HCT116 (cell line): ENCODE measurements around the gene PIP4K2A. TPM values are rescaled to one million over a fixed set of nuclear protein-coding genes. Genes with fewer than 3 reads are reported as not detected.
"Not testable (repeated sequence)": the region's sequence is repeated elsewhere in the genome, so short reads cannot be mapped to it uniquely, and the experiment has no call there.

Experiments used
- ATAC-seq: fragments of 200-7000 bp; cut with Tn5 transposase; 2 replicates; pipeline ENCODE4 v1.9.1; 2020; ENCODE audit warnings: mild to moderate bottlenecking, moderate library complexity
- BruUV-seq: library from RNA; stranded (reverse); fragments of 400-500 nt; replicated peaks from 2 replicates; lab custom pipeline; 2021; lab: Mats Ljungman, UMichigan
- CTCF ChIA-PET: fragments of 300-600 bp; sonication (Branson Sonifier 250); formaldehyde crosslinking; loops from one replicate; lab custom pipeline; 2021; ENCODE audit warnings: antibody characterized with exemption; lab: Charles Lee
- POLR2A ChIA-PET: fragments of 300-600, 350-600 bp; sonication (Branson Sonifier 250); formaldehyde crosslinking; loops from one replicate; lab custom pipeline; 2021; ENCODE audit warnings: antibody characterized with exemption; lab: Charles Lee
- RAD21 ChIA-PET, 2 experiments: fragments of 300-600 bp; sonication (Branson Sonifier 250); formaldehyde crosslinking; loops; one replicate each; lab custom pipeline; 2023; ENCODE audit warnings: low total read pairs in 2 of 2; ENCODE audit not compliant: uncharacterized antibody in 2 of 2, unreplicated experiment in 2 of 2, low non-redundant PET in 1 of 2; lab: Charles Lee
- DNase-seq: peaks from one replicate; pipeline ENCODE4 v3.0.0-alpha.2; 2010; ENCODE audit warnings: low read depth, low spot score
- H2AFZ ChIP-seq: fragments of 200-600 bp; shearing (Covaris generic), sonication (generic); 2 replicates; pipeline ENCODE4 v1.6.1; 2017; ENCODE audit warnings: low read depth, mixed run types, mixed read lengths, antibody characterized with exemption, low read length; ENCODE audit not compliant: poor library complexity, severe bottlenecking
- H3K27ac ChIP-seq: 2 replicates; pipeline ENCODE4 v1.5.1; 2012; ENCODE audit warnings: low read depth, low read length
- H3K27me3 ChIP-seq: fragments of 200-600 bp; sonication (generic); 2 replicates; pipeline ENCODE4 v1.6.1; 2016; ENCODE audit warnings: mixed run types, low read length, mixed read lengths; ENCODE audit not compliant: insufficient read depth
- H3K36me3 ChIP-seq, 2 experiments: fragments of 200-500 bp in 1 of 2; fragments of 200-600 bp in 1 of 2; sonication (Bioruptor generic) in 1 of 2; sonication (generic) in 1 of 2; 2 replicates each; pipeline versions ENCODE4 v1.5.1 to v1.6.1; 2014 to 2016; ENCODE audit warnings: low read length in 2 of 2, inconsistent platforms in 1 of 2, mixed read lengths in 1 of 2, mixed run types in 1 of 2; ENCODE audit not compliant: insufficient read depth in 2 of 2, control insufficient read depth in 1 of 2
- H3K4me1 ChIP-seq, 2 experiments: fragments of 200-600 bp in 1 of 2; sonication (generic) in 1 of 2; 2 replicates each; pipeline versions ENCODE4 v1.5.1 to v1.6.1; 2012 to 2017; ENCODE audit warnings: low read length in 2 of 2, inconsistent platforms in 1 of 2, mild to moderate bottlenecking in 1 of 2, mixed read lengths in 1 of 2, mixed run types in 1 of 2, moderate library complexity in 1 of 2; ENCODE audit not compliant: insufficient read depth in 2 of 2, control insufficient read depth in 1 of 2
- H3K4me2 ChIP-seq: fragments of 200-600 bp; sonication (generic); 2 replicates; pipeline ENCODE4 v1.6.1; 2017; ENCODE audit warnings: mixed run types, low read length, mixed read lengths
- H3K4me3 ChIP-seq, 2 experiments: fragments of 200-600 bp in 1 of 2; sonication (generic) in 1 of 2; replicated peaks in 1 of 2; 2 replicates each; pipeline ENCODE4 v1.5.1; 2011 to 2016; ENCODE audit warnings: low read length in 2 of 2, control low read depth in 1 of 2, low read depth in 1 of 2, mild to moderate bottlenecking in 1 of 2, mixed read lengths in 1 of 2, mixed run types in 1 of 2
- H3K79me2 ChIP-seq: fragments of 200-600 bp; sonication (generic); 2 replicates; pipeline ENCODE4 v1.6.1; 2017; ENCODE audit warnings: mild to moderate bottlenecking, mixed run types, low read length, moderate library complexity, mixed read lengths; ENCODE audit not compliant: insufficient read depth
- H3K9ac ChIP-seq: fragments of 200-600 bp; sonication (generic); 2 replicates; pipeline ENCODE4 v1.6.1; 2016; ENCODE audit warnings: low read length, mixed read lengths
- H3K9me2 ChIP-seq: fragments of 200-600 bp; sonication (generic), shearing (Covaris generic); 2 replicates; pipeline ENCODE4 v1.6.1; 2017; ENCODE audit warnings: mixed run types, mild to moderate bottlenecking, moderate library complexity; ENCODE audit not compliant: insufficient read depth
- H3K9me3 ChIP-seq, 2 experiments: fragments of 200-500 bp in 1 of 2; fragments of 200-600 bp in 1 of 2; sonication (Bioruptor generic) in 1 of 2; sonication (generic) in 1 of 2; 2 replicates each; pipeline ENCODE4 v1.6.1; 2014 to 2017; ENCODE audit warnings: low read length in 2 of 2, mixed read lengths in 2 of 2, inconsistent platforms in 1 of 2, low read depth in 1 of 2, mild to moderate bottlenecking in 1 of 2, mixed run types in 1 of 2, moderate library complexity in 1 of 2; ENCODE audit not compliant: control insufficient read depth in 1 of 2, insufficient read depth in 1 of 2
- H4K20me1 ChIP-seq: fragments of 200-600 bp; sonication (generic), shearing (Covaris generic); 2 replicates; pipeline ENCODE4 v1.6.1; 2017; ENCODE audit warnings: mixed run types, mild to moderate bottlenecking, moderate library complexity; ENCODE audit not compliant: insufficient read depth
- CBX3 ChIP-seq: IDR thresholded peaks from 2 replicates; pipeline ENCODE4 v1.6.1; 2012; ENCODE audit warnings: low read depth
- EGR1 ChIP-seq: IDR thresholded peaks from 2 replicates; pipeline ENCODE4 v1.6.1; 2012; ENCODE audit warnings: low read depth
- ELF1 ChIP-seq: IDR thresholded peaks from 2 replicates; pipeline ENCODE4 v1.6.1; 2012; ENCODE audit warnings: low read depth, borderline replicate concordance
- EZH2phosphoT487 ChIP-seq: fragments of 200-600 bp; IDR thresholded peaks from 2 replicates; pipeline ENCODE4 v1.6.1; 2018; ENCODE audit warnings: antibody characterized with exemption, borderline replicate concordance
- JUND ChIP-seq: IDR thresholded peaks from 2 replicates; pipeline ENCODE4 v1.6.1; 2012
- POLR2AphosphoS5 ChIP-seq: IDR thresholded peaks from 2 replicates; pipeline ENCODE4 v1.6.1; 2011; ENCODE audit warnings: mild to moderate bottlenecking, low read depth, low read length, moderate library complexity
- SIN3A ChIP-seq: IDR thresholded peaks from 2 replicates; pipeline ENCODE4 v1.6.1; 2012; ENCODE audit warnings: low read depth
- TCF7L2 ChIP-seq: IDR thresholded peaks from 2 replicates; pipeline ENCODE4 v1.7.0; 2011; ENCODE audit warnings: borderline replicate concordance, inconsistent platforms; ENCODE audit not compliant: insufficient read depth, insufficient read length; ENCODE audit errors: extremely low read depth
- YY1 ChIP-seq: IDR thresholded peaks from 2 replicates; pipeline ENCODE4 v1.6.1; 2011; ENCODE audit warnings: low read length, low read depth, moderate library complexity, mild to moderate bottlenecking; ENCODE audit not compliant: insufficient replicate concordance; ENCODE audit errors: extremely low read depth
- ZNF274 ChIP-seq: fragments of 200-500 bp; sonication (Bioruptor generic); IDR thresholded peaks from 2 replicates; pipeline ENCODE4 v1.6.1; 2014; ENCODE audit warnings: mild to moderate bottlenecking, low read depth, low read length, inconsistent platforms
- intact Hi-C: fragments of 100-400 bp; cut with micrococcal nuclease; formaldehyde crosslinking; loops from 2 replicates; pipeline ENCODE4 v1.10.0; 2022
- total RNA-seq: library from RNA; stranded (reverse); gene quantifications from one replicate; pipeline ENCODE4 v1.2.1, GENCODE V29; 2021; ENCODE audit not compliant: unreplicated experiment
- TF ChIP-seq, protein P1 (sequence below): IDR thresholded peaks from 2 replicates; pipeline ENCODE4 v1.6.1; 2011; ENCODE audit warnings: mild to moderate bottlenecking, low read length, moderate library complexity; ENCODE audit not compliant: insufficient replicate concordance; ENCODE audit errors: extremely low read depth

PIP4K2A gene
- total RNA-seq, 1 experiment from 2014 or later = 41.9 TPM

DNA sequence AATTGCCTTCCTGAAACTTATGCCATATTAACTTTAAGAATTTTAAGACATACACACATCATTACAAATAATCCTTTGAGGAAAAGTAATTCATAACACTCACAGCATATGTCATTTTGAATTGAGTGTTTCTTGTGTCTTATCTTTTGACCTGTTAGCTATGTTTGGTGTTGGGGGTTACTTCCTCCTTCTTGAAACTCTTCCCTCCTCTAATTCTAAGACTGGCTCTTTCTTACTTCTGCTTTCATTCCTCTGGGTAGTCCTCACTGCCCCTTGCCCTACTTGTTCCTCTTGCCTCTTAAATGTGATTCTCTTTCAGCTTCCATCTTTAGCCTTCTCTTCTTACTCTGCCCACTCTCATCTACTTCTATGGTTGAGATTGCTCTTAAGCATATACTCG is 28.3 kb upstream of the PIP4K2A start:
- RAD21 ChIA-PET = no interaction called here
- Histone ChIP-seq H3K27ac (no peak overlapping the region), H3K36me3 (no peaks in the 10 kb centered on the region; a peak in 1 of 4 replicates), H3K4me1 (peaks cover 0 to 21% of the 10 kb centered on the region in 2 experiments; a peak in 3 of 4 replicates), H3K79me2 (no peaks in the 10 kb centered on the region), H3K27me3 (no peaks in the 10 kb centered on the region), H2AFZ (no peak overlapping the region), H3K4me2 (no peak overlapping the region), H3K9me3 (no peaks in the 10 kb centered on the region), H3K4me3 (no peak overlapping the region), H4K20me1 (no peaks in the 10 kb centered on the region), H3K9me2 (no peaks in the 10 kb centered on the region), H3K9ac (no peak overlapping the region)
- DNase-seq (no peak), ATAC-seq (no peak)
- BruUV-seq = no TSS peak
- POLR2A ChIA-PET = no interaction called here
- CTCF ChIA-PET = no interaction called here
- TF ChIP-seq YY1 (no peak), ZNF274 (no peak), CBX3 (no peak), SIN3A (no peak), POLR2AphosphoS5 (no peak), JUND (no peak), TCF7L2 (no peak), EZH2phosphoT487 (no peak), ELF1 (no peak), EGR1 (no peak)
- TF ChIP-seq, protein P1, sequence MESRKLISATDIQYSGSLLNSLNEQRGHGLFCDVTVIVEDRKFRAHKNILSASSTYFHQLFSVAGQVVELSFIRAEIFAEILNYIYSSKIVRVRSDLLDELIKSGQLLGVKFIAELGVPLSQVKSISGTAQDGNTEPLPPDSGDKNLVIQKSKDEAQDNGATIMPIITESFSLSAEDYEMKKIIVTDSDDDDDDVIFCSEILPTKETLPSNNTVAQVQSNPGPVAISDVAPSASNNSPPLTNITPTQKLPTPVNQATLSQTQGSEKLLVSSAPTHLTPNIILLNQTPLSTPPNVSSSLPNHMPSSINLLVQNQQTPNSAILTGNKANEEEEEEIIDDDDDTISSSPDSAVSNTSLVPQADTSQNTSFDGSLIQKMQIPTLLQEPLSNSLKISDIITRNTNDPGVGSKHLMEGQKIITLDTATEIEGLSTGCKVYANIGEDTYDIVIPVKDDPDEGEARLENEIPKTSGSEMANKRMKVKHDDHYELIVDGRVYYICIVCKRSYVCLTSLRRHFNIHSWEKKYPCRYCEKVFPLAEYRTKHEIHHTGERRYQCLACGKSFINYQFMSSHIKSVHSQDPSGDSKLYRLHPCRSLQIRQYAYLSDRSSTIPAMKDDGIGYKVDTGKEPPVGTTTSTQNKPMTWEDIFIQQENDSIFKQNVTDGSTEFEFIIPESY = no peak
- intact Hi-C loops = no loop called here

DNA sequence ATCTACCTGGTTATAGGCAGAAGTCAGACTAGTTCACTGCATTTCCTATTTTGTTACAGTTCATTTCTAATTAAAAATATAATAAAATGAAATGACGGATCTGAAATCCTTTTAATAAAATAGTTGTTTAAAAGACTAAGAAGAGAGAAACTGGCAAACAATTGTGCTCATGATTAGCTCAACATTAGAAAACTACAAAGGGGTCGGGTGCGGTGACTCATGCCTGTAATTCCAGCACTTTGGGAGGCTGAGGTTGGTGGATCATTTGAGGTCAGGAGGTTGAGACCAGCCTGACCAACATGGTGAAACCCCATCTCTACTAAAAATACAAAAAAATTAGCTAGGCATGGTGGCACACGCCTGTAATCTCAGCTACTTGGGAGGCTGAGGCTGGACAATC is 27.3 kb upstream of the PIP4K2A start:
- intact Hi-C loops, RAD21 ChIA-PET, CTCF ChIA-PET: not testable (repeated sequence)

More for the DNA sequence above, 27.3 kb upstream of the PIP4K2A start:
- H3K9me3 ChIP-seq, H3K27ac ChIP-seq, H3K27me3 ChIP-seq, H3K9me2 ChIP-seq, H4K20me1 ChIP-seq, H3K4me2 ChIP-seq, H3K79me2 ChIP-seq, DNase-seq, H3K9ac ChIP-seq, ATAC-seq, H3K36me3 ChIP-seq, BruUV-seq, POLR2A ChIA-PET, H2AFZ ChIP-seq, H3K4me3 ChIP-seq: not testable (repeated sequence)
- H3K4me1 ChIP-seq = peaks cover 0 to 26% of the 10 kb centered on the region in 2 experiments; a peak in 3 of 4 replicates
